Activated CD4-positive, alpha-beta T cell treated with anti-CD3 and anti-CD28 coated beads, Interleukin-2, amount 10 ng/mL, durations not matched to agents 24 days and 14 days (primary cell): ENCODE measurements around the gene NDST1. TPM values are rescaled to one million over a fixed set of nuclear protein-coding genes. Genes with fewer than 3 reads are reported as not detected.

ENCODE experiments used
- DNase-seq: peaks from one replicate; pipeline ENCODE4 v3.0.0; 2022
- H3K27ac Mint-ChIP-seq: one replicate; pipeline ENCODE4 v1.8.0; 2022; ENCODE audit warnings: mild to moderate bottlenecking, mixed read lengths
- H3K27me3 Mint-ChIP-seq: one replicate; pipeline ENCODE4 v1.8.0; 2022; ENCODE audit warnings: mixed read lengths
- H3K36me3 Mint-ChIP-seq: one replicate; pipeline ENCODE4 v1.8.0; 2022; ENCODE audit warnings: low read depth, mild to moderate bottlenecking, mixed read lengths
- H3K4me1 Mint-ChIP-seq: one replicate; pipeline ENCODE4 v1.8.0; 2021; ENCODE audit warnings: mixed read lengths
- H3K4me3 Mint-ChIP-seq: one replicate; pipeline ENCODE4 v1.8.0; 2022; ENCODE audit warnings: mild to moderate bottlenecking, moderate library complexity, mixed read lengths
- H3K9me3 Mint-ChIP-seq: one replicate; pipeline ENCODE4 v1.8.0; 2021; ENCODE audit warnings: mixed read lengths
- intact Hi-C: fragments of 100-400 bp; cut with micrococcal nuclease; formaldehyde crosslinking; loops from one replicate; pipeline ENCODE4 v1.15.1; 2023
- total RNA-seq: library from RNA; stranded (reverse); gene quantifications from 2 replicates; pipeline ENCODE4 v1.2.3, GENCODE V29; 2022

NDST1 gene
- total RNA-seq, 1 donor from 2014 or later = 2.8 TPM

GRCh38 chr5:150560401-150561191 lies 52.7 kb downstream of the NDST1 start:
- Mint-ChIP-seq H3K36me3 (no peaks in the 10 kb centered on the region), H3K4me3 (no peak overlapping the region), H3K27ac (no peak overlapping the region), H3K4me1 (no peaks in the 10 kb centered on the region), H3K9me3 (no peaks in the 10 kb centered on the region), H3K27me3 (peaks cover 5% of the 10 kb centered on the region)
- DNase-seq = peak; percentile 95
- intact Hi-C loops = loop anchor here (1.0 to 10.0 kb wide), 5 partner anchors 97 to 424 kb away; no protein-coding TSS in a partner anchor

GRCh38 chr5:150561192-150561512 lies 53.2 kb downstream of the NDST1 start:
- Mint-ChIP-seq H3K27ac (no peak overlapping the region), H3K4me1 (no peaks in the 10 kb centered on the region), H3K27me3 (peaks cover 5% of the 10 kb centered on the region), H3K4me3 (no peak overlapping the region), H3K36me3 (no peaks in the 10 kb centered on the region), H3K9me3 (no peaks in the 10 kb centered on the region)
- DNase-seq = no peak
- intact Hi-C loops = loop anchor here (1.0 to 10.0 kb wide), 5 partner anchors 96 to 424 kb away; no protein-coding TSS in a partner anchor

- Mint-ChIP-seq H3K36me3 (no peaks in the 10 kb centered on the region), H3K27me3 (peaks cover 6% of the 10 kb centered on the region), H3K27ac (no peak overlapping the region), H3K4me3 (no peak overlapping the region), H3K4me1 (no peaks in the 10 kb centered on the region), H3K9me3 (no peaks in the 10 kb centered on the region)
- intact Hi-C loops = loop anchor here (1.0 to 10.0 kb wide), 6 partner anchors 96 to 423 kb away; no protein-coding TSS in a partner anchor
- no peak for DNase-seq
These were observed 53.8 kb downstream of the NDST1 start for GRCh38 chr5:150561571-150562275.

GRCh38 chr5:150562832-150563231 lies 54.9 kb downstream of the NDST1 start:
- DNase-seq = peak; percentile 73
- no peaks in the 10 kb centered on the region for H3K36me3 Mint-ChIP-seq
- H3K4me3 Mint-ChIP-seq = no peak overlapping the region
- no peaks in the 10 kb centered on the region for H3K4me1 Mint-ChIP-seq
- H3K27me3 Mint-ChIP-seq = peaks cover 8% of the 10 kb centered on the region
- H3K27ac Mint-ChIP-seq = no peak overlapping the region
- H3K9me3 Mint-ChIP-seq = no peaks in the 10 kb centered on the region
- intact Hi-C loops = loop anchor here (2.0 to 10.0 kb wide), 4 partner anchors 106 to 422 kb away; no protein-coding TSS in a partner anchor

- Mint-ChIP-seq H3K27me3 (peaks cover 3% of the 10 kb centered on the region), H3K4me1 (no peaks in the 10 kb centered on the region), H3K36me3 (no peaks in the 10 kb centered on the region), H3K4me3 (no peak overlapping the region), H3K27ac (no peak overlapping the region), H3K9me3 (no peaks in the 10 kb centered on the region)
- DNase-seq = no peak
- intact Hi-C loops = loop anchor here (10.0 kb wide), 1 partner anchor 419 kb away; no protein-coding TSS in a partner anchor
These were observed 57.9 kb downstream of the NDST1 start for GRCh38 chr5:150565868-150566267.

GRCh38 chr5:150567031-150567717 lies 59.2 kb downstream of the NDST1 start:
- DNase-seq = no peak
- H3K4me3 Mint-ChIP-seq = no peak overlapping the region
- H3K36me3 Mint-ChIP-seq = no peaks in the 10 kb centered on the region
- peaks cover 3% of the 10 kb centered on the region for H3K27me3 Mint-ChIP-seq
- no peaks in the 10 kb centered on the region for H3K4me1 Mint-ChIP-seq
- H3K9me3 Mint-ChIP-seq = no peaks in the 10 kb centered on the region
- intact Hi-C loops = loop anchor here (10.0 kb wide), 1 partner anchor 418 kb away; no protein-coding TSS in a partner anchor
- no peak overlapping the region for H3K27ac Mint-ChIP-seq

GRCh38 chr5:150568663-150569062 lies 60.7 kb downstream of the NDST1 start:
- Mint-ChIP-seq H3K27me3 (peaks cover 3% of the 10 kb centered on the region), H3K4me3 (no peak overlapping the region), H3K36me3 (no peaks in the 10 kb centered on the region), H3K27ac (no peak overlapping the region), H3K9me3 (no peaks in the 10 kb centered on the region), H3K4me1 (no peaks in the 10 kb centered on the region)
- no peak for DNase-seq
- intact Hi-C loops = loop anchor here (10.0 kb wide), 1 partner anchor 416 kb away; no protein-coding TSS in a partner anchor

GRCh38 chr5:150570333-150570732 lies 62.4 kb downstream of the NDST1 start:
- DNase-seq = no peak
- H3K27ac Mint-ChIP-seq = no peak overlapping the region
- no peaks in the 10 kb centered on the region for H3K4me1 Mint-ChIP-seq
- no peaks in the 10 kb centered on the region for H3K36me3 Mint-ChIP-seq
- intact Hi-C loops = no loop called here
- peaks cover 3% of the 10 kb centered on the region for H3K27me3 Mint-ChIP-seq
- H3K9me3 Mint-ChIP-seq = no peaks in the 10 kb centered on the region
- no peak overlapping the region for H3K4me3 Mint-ChIP-seq

GRCh38 chr5:150571836-150572235 lies 63.9 kb downstream of the NDST1 start:
- H3K27ac Mint-ChIP-seq = no peak overlapping the region
- intact Hi-C loops = no loop called here
- no peak overlapping the region for H3K4me3 Mint-ChIP-seq
- H3K4me1 Mint-ChIP-seq = no peaks in the 10 kb centered on the region
- H3K27me3 Mint-ChIP-seq = peaks cover 2% of the 10 kb centered on the region
- H3K9me3 Mint-ChIP-seq = no peaks in the 10 kb centered on the region
- no peak for DNase-seq
- H3K36me3 Mint-ChIP-seq = no peaks in the 10 kb centered on the region

- DNase-seq = no peak
- no peaks in the 10 kb centered on the region for H3K36me3 Mint-ChIP-seq
- H3K4me1 Mint-ChIP-seq = no peaks in the 10 kb centered on the region
- no peak overlapping the region for H3K27ac Mint-ChIP-seq
- H3K9me3 Mint-ChIP-seq = no peaks in the 10 kb centered on the region
- H3K27me3 Mint-ChIP-seq = no peaks in the 10 kb centered on the region
- intact Hi-C loops = no loop called here
- no peak overlapping the region for H3K4me3 Mint-ChIP-seq
These were observed 65.3 kb downstream of the NDST1 start for GRCh38 chr5:150573216-150573615.

- DNase-seq = no peak
- no peaks in the 10 kb centered on the region for H3K9me3 Mint-ChIP-seq
- H3K4me1 Mint-ChIP-seq = no peaks in the 10 kb centered on the region
- H3K27me3 Mint-ChIP-seq = no peaks in the 10 kb centered on the region
- H3K36me3 Mint-ChIP-seq = no peaks in the 10 kb centered on the region
- H3K27ac Mint-ChIP-seq = no peak overlapping the region
- intact Hi-C loops = no loop called here
- no peak overlapping the region for H3K4me3 Mint-ChIP-seq
These were observed 66.2 kb downstream of the NDST1 start for GRCh38 chr5:150573867-150574817.

GRCh38 chr5:150574818-150575547 lies 67.1 kb downstream of the NDST1 start:
- no peaks in the 10 kb centered on the region for H3K4me1 Mint-ChIP-seq
- DNase-seq = no peak
- no peak overlapping the region for H3K27ac Mint-ChIP-seq
- H3K9me3 Mint-ChIP-seq = no peaks in the 10 kb centered on the region
- intact Hi-C loops = no loop called here
- no peaks in the 10 kb centered on the region for H3K36me3 Mint-ChIP-seq
- H3K27me3 Mint-ChIP-seq = no peaks in the 10 kb centered on the region
- H3K4me3 Mint-ChIP-seq = no peak overlapping the region
